ENCODE data around the gene SSBP3.
A peak's percentile ranks its signal among the peaks of the same experiment; 100 is the strongest.

The SSBP3 gene

GRCh38 chr1:54371038-54371941 lies 34.9 kb downstream of the SSBP3 start:
- DNase-seq: no peak

DNA sequence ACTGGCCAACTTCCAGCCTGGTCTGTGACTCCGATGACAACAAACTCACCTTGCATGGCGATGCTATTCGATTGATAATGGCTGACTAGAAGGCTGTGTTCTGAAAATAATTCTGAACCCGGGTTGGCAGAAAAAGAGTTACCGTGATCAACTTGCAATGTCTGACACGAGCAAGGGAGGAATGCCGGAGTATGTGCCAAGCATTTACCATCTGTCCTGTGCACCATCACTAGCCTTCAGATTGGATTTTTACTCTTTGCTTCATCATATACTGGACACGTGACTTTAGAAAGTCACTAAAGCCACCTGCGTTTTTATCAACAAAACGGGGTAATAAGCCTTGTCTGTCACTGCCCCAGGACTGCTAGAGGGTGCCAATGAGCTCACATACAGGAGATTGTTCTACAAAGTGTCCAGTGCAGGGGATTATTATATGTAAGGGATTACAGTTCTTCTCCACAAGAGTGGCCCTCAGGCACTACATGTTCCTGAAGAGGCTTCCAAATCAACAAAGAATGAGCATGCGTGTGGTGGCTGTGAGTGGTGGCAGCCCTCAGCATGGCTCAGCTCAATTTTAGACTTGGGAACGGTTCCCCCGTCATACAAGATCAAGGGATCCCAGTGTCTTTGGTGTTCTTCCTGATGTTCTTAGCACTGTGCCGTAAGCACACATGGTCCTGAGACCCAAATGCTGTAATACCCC lies 35.8 kb downstream of the SSBP3 start:
- no peak for DNase-seq

GRCh38 chr1:54367613-54368012 lies 38.6 kb downstream of the SSBP3 start:
- no peak for DNase-seq

DNA sequence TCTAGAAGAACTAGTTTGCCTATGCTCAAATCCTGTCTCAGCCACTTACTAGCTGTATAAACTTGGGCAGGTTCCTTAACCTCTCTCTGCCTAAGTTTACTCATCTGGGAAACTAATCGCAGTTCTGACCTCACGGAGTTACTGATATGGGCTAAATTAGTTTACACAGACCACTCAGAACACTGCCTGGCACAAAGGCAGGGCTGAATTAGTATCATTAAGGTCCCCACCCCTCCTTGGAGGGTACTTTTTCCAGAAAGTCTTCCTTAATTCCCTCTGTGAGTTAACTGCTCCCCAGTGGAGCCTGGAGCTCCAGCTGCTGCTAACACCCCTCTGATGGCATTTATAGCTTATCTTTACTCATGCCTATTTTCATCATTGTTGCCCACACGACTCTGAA lies 40.3 kb downstream of the SSBP3 start:
- DNase-seq: no peak

GRCh38 chr1:54365398-54365797 lies 40.8 kb downstream of the SSBP3 start:
- DNase-seq: no peak

DNA sequence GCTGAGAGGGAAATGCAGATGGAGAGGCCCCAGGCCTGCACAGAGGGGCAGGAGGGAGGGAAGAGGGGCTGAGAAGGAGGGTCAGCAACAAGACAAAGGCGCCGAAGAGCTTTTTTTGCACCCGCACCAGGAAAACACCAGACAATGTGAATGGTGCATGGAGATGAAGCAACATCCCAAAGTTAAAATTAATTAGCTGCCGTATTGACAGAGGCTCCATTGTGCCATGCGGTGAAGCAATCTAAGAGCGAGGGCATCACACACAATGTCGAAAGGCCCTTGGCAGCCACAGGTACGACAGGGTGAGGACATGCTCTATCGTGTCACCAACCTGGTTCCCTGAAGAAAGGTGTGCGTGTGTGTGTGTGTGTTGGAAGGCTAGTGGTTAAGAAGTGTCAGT lies 41.2 kb downstream of the SSBP3 start:
- no peak for DNase-seq

GRCh38 chr1:54364582-54364981 lies 41.6 kb downstream of the SSBP3 start:
- no peak for DNase-seq

GRCh38 chr1:54363925-54364324 lies 42.3 kb downstream of the SSBP3 start:
- no peak for DNase-seq

DNA sequence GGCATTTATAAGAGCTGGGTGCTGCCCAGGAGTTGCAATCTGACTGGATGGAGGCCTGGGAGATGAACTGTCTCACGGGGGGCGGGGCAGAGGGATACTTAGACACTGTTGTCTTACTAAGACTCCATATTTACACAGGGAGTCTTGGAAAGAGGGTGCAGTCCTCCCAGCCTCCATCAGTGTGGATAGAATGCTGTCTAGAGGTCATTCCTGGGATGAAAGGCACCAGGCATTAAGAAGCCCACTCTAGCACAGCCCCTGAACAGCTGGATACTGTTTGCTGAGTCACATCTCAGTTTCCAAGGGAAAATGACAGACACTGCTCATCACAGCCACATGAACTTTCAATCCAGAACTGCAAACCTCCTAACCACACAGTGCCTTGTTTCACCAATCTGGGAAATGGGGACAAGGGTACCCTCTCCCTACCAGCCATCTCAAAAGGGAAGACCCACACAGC lies 43.3 kb downstream of the SSBP3 start:
- DNase-seq: no peak

GRCh38 chr1:54361342-54361741 lies 44.9 kb downstream of the SSBP3 start:
- no peak for DNase-seq

- DNase-seq: no peak
Observed at GRCh38 chr1:54360165-54361005, 45.8 kb downstream of the SSBP3 start.

DNA sequence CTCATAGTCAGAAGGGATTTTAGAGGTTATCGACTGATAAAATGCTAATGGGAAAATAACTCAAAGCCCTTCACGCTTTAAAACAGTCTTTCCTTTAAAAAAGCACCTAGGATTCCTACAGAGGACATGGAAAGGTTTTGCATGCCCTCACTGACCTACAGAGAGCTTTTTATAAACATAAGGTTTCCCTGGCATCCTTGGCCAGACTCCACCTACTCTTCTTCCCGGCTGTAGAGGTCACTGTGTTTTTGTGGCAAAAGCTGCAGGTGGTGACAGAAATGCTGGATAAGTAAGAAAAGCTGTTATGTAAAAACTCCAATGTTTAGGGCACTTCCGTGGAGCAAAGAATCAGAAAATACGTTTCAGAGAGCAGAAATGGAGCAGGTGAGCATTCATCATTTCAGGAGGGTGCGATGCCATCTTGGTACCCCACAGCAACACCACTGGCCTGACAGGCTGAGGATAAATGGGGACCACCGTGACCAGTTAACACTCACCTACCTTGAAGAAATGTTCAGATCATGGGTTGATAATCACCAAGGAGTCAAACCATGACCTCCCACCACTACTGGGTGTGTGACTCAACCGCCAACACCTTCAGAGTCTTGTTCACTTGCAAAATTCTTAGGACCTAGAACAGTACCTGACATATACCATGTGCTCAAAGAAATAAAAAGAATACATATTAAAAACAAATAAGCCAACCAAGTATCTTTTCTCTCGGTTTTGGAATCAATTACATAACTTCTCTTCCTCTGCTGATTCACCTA lies 46.6 kb downstream of the SSBP3 start:
- no peak for DNase-seq

- DNase-seq: peak; percentile 58
Observed at GRCh38 chr1:54358503-54359168, 47.6 kb downstream of the SSBP3 start.

DNA sequence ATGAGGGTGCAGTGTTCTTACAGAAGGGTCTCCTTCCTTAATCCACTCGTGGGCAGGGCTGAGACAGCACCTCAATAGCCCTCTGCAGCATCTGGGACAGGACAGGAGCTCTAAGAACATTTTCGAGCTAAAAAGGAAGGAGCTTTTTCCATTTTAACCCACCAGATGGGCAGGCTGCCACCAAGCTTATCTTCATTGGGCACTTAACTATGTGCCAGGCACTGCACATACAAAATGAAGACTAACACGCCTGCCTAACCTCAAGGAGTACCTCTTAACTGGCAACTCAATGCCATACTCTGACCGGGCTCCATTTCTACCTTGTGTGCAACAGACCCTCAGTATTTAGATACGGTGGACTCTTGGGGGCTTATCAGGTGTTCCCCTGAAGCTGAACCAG lies 48.2 kb downstream of the SSBP3 start:
- no peak for DNase-seq

DNA sequence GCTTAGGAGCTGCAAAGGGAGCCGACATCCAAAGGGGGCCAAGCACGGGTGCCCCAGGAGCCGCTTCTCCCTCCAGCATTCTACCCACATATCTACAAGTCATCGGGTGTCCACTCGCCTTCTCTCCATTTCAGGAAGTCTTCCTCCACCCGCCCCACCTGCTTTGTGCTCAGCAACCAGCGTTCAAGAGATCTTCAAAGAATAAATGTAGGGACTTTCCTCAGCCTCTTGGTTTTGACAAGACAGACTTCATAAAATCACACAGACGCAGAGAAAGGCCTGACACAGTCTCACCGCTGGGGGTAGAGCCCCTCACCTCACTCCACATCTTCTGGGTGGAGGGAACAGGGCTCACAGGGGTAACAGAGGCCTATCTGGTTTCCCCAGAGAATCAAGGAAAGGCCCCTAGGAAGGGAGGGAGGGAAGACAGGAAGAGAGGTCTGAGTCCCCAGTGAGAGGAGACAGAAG lies 49.5 kb downstream of the SSBP3 start:
- no peak for DNase-seq

- no peak for DNase-seq
Observed at GRCh38 chr1:54355931-54356679, 50.1 kb downstream of the SSBP3 start.

DNA sequence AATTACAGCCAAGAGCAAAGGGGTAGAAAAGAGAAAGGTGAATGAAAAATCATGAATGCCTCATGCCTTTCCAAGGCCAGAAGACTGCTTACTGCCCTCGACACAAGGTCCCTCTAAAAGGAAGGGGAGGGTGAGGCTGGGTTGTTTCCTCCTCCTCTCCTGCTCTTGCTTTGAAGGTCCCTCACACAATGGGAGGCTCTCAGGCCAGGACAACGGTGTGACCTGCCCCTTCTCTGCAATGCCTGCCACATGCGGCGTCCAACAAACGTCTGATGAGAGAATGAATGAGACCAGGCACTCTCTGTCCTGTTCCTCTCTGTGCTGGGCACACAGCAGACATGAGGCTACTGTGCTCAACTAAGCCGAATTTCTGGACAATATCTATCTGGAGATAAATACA lies 51.3 kb downstream of the SSBP3 start:
- no peak for DNase-seq

DNA sequence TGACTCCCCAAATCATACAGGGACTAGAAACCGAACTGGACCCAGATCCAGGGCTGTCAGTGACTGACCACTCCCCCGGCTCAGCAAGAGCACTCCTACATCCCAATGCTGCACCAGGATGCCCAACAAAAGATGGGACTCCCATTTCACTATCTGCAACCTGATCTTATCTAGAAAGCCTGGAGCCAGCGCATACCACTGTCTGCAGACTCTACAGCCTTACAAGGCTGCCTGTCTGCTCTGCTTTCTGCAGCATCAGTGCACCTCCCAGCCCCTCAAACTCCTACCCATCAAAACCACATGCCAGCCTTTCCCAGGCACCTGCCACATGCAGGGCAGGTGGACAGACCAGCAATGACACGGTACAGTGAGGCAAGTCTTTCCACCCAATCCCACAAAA lies 52.2 kb downstream of the SSBP3 start:
- DNase-seq: no peak

DNA sequence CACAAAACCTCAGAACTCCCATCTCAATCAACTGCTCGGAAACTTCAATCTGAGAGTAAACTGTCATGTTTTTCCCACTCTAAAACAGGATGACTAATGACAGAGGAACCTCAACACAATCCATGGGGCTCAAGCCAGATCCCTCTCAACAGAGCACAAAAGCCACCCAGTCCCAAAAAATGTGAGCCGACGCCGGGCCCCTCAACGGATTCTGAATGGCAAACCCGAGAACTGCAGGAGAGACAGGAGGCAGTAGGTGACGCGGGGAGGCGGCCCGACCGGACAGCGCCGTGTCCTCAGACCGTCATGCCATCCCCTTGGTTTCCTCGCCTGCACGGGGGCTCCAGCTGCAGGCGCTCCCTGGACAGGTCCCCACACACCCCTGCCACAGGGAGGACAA lies 53.4 kb downstream of the SSBP3 start:
- DNase-seq: no peak

- DNase-seq: no peak
Observed at GRCh38 chr1:54350360-54350759, 55.8 kb downstream of the SSBP3 start.

DNA sequence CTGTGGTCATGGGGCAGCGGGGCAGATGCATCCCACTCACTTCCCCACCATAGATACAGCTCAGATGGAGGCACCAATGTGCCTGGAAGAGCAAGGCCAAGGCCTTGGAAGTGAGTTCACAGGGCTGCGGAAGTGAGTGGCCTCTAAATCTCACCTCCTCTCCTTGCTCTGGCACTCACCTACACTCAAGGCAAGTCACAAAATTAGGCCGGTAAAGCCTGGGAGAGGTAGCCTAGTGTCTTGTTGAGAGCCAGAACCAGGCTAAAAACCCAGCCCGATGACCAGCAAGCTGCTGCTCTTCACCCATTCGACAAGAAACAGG lies 57.5 kb downstream of the SSBP3 start:
- DNase-seq: no peak

Measured in femur (tissue), 1 donor.